GM19240 (cell line): Measurements from ENCODE around the gene CPOX.

Experiments
- DNase-seq: peaks from one replicate; pipeline ENCODE4 v3.0.0; 2011; ENCODE audit warnings: low spot score; ENCODE audit not compliant: insufficient read length

The CPOX gene

DNA sequence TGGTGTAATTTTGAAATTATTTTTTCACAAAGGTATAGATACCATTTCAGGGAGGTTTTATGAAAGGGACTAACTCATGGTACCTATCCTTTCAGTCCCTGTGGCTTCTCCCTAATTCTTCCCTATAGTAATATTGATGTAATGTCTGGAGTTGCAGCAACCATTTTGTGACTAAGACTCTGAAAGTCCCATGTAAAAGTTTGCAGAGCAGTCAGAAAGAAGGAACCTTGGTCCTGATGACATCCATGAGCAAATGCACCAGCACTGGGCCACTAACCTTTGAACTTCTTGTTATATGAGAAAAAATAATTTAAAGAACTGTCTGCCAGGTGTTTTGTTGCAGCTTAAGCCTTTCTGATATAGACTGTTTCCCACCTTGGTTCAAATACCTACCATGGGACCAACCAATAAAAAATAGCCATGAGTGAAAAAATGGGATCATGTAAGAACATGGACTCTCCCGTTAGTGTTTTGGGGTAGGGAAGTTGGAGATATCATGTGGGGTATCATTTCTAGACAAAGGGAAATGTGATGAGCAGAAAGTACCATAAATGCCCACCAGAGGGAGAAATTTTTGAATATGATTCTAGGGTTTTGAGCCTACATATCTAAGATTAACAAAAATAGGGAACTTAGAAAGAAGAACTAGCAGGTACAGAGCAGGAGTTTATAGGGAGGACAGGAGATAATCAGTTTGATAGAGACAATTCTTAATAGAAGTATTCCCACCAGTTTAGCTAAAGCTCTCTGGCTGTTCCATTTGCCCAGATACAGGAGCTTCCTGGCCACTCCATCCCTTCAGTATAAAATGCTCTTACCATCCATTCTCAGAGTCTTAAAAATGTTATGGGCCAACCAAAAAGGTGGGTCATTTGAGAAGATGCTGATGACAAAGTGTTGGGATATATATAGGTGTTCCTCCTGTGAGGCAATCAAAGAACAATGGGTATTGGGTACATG, 3.4 kb upstream of the CPOX start:
- no peak for DNase-seq

DNA sequence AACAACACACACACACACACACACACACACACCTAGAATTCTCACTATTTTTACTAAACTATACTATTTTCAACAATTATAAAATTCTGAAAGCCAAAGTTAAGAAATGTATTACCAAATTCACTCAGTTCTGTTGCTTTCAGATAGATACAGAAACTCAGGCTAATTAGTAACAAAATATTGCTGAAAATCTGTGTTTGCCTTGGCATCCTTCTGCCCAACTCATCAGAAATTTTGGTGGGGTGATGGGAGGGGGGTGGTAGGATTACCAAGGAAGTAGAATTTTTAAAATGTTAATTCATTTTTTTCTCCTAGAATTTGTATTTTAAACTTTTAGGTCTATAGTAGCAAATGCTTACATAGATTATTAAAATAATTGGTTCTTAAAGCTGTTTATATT, 2.7 kb upstream of the CPOX start:
- no peak for DNase-seq

DNA sequence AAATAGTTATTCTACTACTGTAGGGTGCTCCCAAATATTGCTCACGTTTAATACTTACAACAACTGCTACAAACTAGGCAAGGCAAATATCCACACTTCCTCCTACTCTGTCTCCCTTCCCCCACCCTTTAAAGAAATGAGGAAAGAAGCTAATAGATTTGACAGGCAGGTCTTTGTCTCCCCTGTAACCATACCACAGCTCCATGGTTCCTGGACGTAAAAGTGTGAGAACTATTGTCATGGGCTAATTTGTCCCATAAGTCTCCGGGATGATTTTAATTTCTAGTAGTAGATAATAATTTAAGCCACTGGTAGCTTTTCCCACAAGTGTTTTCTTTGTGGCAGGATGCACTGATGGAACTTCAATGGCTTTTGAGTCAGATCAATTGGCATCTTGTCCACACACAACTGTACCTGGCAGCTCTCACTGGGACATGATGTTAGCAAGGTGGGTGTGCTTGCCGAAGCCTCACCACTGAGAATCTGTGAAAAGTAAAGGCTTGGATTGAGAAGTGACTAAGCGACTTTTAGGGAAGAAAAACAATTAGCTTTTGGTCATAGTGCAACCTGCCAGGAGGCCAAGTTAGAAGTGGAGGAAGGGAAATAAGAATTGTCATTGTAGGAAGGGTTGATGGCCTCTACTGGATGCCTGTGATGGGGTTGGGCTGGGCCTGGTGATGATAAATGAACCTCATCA, 1.4 kb upstream of the CPOX start:
- DNase-seq: no peak

DNA sequence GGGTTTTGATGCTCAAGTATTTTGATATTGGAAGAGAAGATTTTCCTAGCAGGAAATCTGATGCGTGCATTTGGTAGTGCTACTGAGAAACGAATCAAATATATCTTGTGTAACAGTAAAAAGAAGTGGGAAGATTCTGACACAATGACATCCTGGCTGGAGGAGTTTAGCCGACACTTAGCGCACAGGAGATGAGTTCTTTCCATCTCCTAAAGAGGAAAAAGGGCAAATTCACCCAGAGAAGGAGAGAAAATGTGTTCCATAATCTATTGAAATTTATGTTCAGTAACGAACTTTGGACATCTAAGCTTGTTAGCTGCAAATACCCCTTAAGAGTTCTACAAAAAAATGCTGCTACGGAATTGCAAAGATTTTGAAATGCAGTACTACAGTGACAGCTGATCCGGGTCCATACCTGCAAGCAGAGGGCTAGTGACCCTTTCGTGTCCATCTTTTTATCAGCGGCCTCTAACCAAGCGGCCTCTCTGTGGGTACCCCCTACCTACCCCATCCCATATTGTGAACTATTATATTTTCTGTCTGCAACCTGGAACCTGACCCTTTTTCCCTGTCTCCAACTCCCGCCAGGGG, 971 bp downstream of the CPOX start:
- DNase-seq: no peak

DNA sequence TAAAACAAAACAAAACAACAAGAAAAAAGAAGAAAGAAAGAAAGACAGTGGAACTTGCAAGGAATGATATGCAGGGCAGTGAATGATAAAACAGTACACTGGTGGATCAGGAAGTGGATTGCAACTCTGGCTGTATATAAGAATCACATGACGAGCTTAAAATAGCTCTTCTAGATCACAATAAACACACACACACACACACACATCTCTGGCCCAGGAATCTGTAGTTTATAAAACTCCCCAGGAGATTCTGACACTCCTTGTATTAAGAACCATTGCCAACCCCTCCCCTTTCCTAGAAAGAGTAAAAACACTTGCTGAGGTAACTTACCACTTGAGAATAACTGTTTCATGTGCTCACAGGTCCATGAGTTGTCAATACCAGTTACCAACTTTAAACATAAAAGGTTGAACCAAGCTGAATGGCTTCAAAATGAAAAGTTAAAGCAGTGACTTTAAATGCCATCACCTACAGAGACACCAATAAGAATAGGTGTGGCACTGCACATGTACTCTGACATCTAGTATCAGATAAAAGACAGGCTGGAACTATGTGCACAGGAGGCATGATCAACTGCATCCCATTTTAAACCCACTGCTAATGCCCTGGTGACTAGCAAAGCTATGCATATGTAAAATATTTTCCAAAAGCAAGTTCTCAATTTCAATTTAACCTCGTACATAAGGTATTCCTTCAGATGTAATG, 3.9 kb downstream of the CPOX start:
- DNase-seq: no peak

DNA sequence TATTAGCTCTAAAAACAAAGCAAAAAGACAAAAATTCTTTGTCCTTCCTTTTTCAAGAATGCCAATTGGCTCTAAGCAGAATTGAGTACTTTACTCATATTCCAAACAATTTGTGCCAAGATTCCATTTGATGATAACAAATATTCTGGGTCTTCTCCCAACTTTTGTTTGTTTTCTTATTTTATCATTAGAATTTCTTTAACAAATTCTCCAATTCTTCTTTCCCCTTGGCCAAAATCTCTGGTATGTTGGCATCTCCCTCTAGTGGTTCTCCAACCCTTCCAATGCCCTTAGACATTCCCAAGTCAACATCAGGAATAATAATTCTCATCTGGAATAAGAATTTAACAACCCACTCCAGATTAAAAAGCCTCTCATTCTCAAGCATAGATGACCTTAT, 5.3 kb downstream of the CPOX start:
- DNase-seq: no peak

DNA sequence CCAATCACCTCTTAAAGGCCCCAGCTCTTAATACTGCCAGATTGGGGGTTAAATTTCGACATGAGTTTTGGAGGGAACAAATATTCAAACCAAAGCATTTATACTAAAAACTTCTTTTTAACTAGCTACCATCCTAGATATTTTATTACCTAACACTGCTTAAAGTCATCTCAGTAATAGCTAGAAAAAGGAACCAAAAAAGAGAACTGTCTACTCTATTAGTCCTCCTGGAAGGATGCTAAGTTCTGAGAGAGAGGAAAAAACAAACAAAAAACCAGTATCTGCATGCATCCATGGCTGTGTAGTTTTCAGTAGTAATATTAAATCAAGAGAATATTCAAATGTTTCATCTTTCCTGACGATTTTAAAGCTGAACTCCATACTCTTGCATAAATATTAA, 5.8 kb downstream of the CPOX start:
- DNase-seq: no peak

DNA sequence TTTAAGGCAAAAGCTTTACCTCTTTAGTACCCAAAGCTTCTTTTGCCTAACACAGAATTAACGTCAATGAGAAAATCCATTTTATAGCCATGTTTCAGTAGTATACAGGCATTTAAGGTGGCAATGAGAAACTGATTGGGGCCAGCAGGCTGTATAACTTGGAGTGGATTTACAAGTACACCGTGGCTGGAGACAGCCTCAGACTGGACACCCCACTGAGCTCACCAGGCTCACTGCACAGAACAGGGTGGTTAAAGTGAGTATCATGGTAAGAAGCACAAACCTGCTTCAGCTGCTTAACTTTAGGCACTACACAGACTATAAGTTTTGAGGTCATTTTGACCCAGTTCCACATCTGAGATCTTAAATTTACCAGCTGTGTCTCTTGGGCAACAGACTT, 8.9 kb downstream of the CPOX start:
- no peak for DNase-seq

DNA sequence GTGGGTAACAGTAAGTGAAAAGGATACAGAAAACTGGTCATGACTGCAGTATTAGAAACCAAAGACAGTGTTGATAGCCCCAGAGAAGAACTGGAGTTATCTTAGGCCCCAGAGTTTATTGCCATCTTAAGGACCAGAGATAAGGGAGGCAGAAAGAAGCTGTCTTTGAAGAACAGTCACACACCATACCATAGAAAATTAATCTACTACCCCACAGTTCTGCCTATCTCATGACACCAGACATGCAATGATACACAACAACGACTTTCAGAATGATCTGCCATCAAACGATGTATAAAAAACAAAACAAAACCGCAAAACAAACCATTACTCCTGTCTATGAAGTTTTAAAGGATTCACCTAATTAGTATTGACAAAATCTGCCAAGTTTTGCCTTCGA, 9.6 kb downstream of the CPOX start:
- no peak for DNase-seq

DNA sequence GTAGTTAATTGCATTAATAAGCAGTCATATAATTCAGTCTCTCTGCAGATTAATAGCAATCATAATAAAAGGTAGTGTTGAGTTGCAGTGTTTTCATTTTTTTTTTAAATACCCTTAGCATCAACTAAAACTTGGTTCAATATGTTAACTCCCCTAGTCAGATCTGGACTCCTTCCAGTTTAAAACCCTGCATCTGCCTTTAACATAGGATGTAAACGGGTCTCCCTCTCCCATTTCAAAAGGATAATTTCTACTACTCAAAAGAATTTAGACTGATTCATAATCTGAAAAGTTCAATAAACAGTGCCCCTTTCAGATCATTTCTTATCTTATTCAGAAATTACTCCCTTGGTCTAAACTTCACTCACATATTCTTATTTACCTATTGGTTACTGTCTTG, 11.4 kb downstream of the CPOX start:
- no peak for DNase-seq

DNA sequence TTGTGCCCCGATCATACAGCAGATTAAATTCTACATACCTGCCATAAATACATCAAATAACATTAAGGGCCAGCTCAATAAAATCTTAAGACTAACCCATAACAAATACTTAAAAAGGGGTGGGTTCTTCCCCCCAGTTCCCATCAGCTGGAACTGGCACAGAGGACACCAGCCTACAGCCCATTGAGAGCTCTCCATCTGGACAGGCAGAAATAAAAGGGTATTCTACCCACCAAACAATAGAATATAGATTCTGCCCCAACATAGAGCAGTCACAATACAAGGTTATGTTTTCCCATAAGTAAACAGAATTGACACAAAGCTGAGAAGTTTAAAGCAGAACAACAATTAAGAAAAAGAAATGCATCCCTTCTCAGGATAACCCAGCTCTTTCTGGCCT, 11.9 kb downstream of the CPOX start:
- DNase-seq: no peak

DNA sequence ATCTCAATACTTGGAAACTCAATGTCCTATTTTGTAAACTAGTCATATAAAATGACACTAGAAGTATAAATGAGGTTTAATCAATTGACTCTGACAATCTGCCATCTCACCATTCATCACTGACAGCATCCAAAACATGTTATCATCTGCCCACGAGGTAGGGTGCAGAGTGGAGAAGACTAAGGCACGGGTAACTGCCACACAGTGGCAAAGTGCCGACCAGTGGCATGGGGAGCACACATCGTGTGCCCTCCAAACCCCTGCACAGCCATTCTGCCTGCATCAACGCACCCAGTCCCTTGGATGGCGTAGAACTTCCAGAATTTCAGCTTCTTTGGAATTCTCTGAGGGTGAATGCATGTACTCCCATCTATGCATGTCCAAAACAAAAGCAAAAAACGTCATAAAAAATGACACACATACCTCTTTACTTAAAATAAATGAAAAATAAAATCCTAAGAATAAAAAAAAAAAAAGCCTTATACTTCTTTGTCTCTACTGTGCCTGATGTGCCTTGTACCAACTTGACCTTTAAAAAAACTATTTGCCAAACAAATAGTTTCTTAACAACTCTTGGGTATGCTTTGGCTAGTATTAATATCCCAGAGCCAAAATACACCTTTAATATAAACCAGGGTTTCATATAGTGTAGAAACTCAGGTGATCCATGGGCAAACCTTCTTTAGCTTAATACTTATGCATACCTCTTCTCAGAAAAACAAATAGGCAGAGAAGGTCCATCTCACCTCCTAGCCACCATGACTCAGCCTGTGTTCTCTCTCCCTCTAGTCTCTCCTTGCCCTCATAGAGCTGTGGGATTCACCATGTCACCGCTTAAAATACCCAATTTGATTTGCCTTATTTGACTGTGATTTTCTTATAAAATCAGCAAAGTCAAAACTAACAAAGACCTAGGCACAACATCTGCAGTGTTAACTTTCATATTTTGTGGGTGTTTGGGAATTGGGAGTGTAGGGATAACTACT, 12.7 kb downstream of the CPOX start:
- DNase-seq: no peak

DNA sequence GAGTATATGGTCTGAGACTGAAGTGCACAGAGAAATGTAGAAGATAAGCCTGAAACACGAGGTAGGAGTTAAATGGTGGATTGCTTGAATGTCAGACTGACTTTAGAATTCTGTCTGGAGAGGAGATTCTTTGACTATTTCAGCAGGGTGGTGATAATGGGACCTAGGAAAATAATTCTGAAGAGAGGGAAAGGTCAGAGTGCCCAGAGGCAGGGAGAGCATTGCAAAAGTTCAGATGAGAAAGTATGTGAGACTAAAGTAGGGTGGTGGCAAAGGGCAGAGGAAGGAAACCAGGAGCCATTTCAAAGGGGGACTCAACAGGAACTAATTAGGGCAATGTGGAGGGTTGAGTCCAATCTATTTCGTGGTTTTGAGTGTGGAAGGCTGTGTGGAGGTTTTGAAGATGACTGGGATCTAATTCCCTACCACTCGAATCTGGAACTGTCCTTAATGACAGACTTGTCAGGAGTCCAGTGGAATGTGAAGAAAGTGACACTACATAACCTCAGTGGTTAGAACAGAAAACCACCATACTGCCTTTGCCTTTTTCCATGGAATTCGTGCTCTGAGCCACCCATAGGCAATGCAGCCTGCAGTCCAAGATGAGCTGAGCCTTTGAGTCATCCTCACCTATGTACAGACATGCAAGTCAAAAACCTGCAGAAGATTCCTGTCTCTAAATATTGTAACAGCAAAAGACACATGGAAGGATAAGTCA, 16.1 kb downstream of the CPOX start:
- DNase-seq: no peak

DNA sequence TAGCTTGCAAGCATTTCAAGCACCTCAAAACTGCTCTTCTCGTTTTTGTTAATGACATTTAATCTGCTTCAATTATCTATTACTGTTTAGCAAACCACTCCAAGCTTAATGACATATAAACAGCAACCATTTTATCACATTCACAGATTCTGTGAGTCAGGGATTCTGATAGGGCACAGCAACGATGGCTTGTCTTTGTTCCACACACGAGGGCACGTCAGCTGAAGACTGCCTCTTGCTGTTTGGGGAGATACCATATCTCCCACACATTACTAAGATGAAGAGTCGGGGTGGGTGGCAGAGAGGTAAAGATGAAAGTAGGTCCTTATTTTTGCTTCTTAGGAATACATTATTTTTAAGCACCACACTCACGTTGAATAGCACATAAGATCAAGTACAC, 19.3 kb downstream of the CPOX start:
- no peak for DNase-seq

DNA sequence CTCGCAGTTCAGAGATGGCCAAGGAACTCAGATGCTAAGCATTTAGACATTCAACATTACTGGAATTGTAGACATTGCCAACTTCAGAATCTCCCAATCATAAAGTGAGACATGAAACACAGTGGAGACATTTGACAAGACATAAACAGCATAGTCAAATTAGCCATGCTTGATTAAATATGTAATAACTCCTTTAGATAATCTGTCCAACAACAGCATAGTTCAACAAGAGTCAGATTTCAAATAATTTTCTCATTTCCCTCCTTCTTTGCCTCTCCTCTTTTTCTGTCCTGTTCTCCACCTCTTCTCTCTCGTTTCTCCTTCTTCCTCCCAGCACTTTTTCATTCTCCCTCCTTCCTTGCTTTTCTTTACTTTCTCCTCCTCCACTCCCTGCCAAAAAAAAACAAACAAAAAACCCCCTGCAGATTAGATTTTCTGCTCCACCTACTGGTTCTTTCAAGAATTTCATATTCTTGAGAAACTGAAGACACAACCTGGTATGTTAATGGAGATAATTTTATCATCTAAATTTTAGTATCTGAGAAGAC, 20.2 kb downstream of the CPOX start:
- no peak for DNase-seq

DNA sequence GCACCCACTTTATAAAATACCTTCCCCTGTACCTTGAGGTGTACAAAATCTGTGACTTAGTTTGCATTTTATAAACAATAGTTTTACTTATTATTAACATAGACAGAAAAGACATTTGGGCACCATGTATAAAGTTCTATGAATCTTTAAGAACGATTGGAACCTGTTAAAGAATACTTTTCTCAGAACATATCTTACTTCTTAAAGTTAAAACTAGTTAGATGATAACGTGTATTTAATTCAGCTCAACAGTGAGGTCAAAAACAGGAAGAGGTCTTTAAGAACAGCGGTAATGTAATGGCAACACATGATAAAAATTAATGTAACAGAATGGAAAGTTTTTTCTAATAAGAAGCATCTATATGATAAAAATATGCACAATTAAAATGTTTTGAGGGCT, 25.0 kb downstream of the CPOX start:
- no peak for DNase-seq

DNA sequence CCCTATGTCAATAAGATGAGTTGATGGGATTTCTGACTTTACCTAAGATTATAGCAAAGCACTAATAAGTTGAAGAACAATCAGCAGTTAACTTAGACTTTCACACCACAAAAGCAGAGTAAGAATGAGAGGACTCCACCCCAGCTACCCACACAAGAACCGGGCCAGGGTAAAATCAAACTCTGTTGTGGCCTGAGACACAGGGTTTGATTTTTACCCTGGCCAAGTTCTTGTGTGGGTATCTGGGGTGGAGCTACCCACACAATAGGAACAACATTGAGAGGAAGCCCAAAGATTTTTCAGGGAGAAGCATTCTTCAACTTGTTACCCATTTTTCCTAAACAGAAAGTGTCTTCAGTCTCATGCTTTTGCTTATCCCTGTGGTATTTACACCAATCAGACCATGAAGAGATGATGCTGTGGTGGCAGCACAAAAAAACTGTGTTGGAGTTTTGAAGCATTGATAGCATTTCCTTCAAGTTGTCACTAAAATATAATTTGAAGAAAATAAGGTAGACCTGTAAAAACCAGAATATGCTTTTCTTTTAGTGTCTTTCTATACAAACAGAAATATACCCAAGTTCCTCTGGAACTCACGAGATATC, 25.6 kb downstream of the CPOX start:
- DNase-seq: no peak

DNA sequence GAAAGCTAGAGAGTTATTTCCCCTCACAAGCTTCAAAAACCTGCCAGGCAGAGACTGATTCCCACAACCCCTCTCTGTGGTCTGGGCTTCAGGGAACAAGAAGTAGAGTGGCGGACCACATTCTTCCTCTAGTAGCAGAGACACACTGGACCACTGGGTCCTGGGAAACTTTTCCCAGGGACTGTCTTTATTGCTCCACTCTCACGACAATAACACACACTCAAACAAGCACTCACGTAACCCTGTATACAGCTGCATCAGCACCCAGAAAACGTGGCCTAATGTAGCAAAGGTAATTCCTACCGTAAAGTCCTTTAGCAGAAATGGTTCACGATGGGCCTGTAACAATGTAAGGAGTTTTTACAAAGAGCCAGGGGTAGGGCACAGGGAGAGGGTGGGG, 27.6 kb downstream of the CPOX start:
- DNase-seq: no peak

DNA sequence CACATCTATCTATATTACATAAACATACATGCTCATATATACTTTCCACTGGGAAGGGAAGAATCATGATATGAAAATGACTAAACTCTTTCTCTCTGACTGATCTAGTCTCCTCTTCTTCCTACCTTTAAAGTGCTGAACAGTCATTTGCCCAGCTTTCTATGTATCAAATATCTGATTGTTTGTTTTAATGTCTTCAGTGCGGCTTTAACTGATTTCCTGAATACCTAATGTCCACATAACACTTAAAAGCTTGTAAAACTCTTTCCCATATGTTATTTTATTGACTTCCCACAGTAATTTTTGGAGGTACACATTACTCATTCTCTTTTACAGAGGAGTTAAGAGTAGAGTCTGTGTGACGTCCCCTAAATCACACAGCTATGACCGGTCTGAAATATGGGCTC, 28.2 kb downstream of the CPOX start:
- DNase-seq: no peak
